NT2/D1 (cell line): ENCODE data around the gene NIP7.

Source experiments
- DNase-seq: peaks from one replicate; pipeline ENCODE4 v3.0.0-alpha.2; 2011; ENCODE audit warnings: low read depth, low spot score
- H3K27me3 ChIP-seq: 2 replicates; pipeline ENCODE4 v1.6.0; 2011; ENCODE audit warnings: mild to moderate bottlenecking; ENCODE audit not compliant: insufficient read length, insufficient read depth
- H3K36me3 ChIP-seq: 2 replicates; pipeline ENCODE4 v1.6.1; 2011; ENCODE audit warnings: mild to moderate bottlenecking, low read length, mixed read lengths; ENCODE audit not compliant: insufficient read depth, insufficient read length
- H3K4me1 ChIP-seq: 2 replicates; pipeline ENCODE4 v1.5.1; 2011; ENCODE audit not compliant: insufficient read depth, insufficient read length
- H3K4me3 ChIP-seq: 2 replicates; pipeline ENCODE4 v1.5.1; 2011; ENCODE audit warnings: low read depth; ENCODE audit not compliant: insufficient read length
- H3K9ac ChIP-seq: 2 replicates; pipeline ENCODE4 v1.6.0; 2011; ENCODE audit warnings: low read depth; ENCODE audit not compliant: insufficient read length
- H3K9me3 ChIP-seq: 2 replicates; pipeline ENCODE4 v1.5.1; 2011; ENCODE audit warnings: mild to moderate bottlenecking, low read length; ENCODE audit not compliant: insufficient read depth
- SUZ12 ChIP-seq: IDR thresholded peaks from 2 replicates; pipeline ENCODE4 v1.6.1; 2011; ENCODE audit not compliant: insufficient read length, insufficient read depth; ENCODE audit errors: extremely low read depth
- YY1 ChIP-seq: IDR thresholded peaks from 2 replicates; pipeline ENCODE4 v1.6.1; 2011; ENCODE audit not compliant: insufficient read length, insufficient read depth
- ZNF274 ChIP-seq: IDR thresholded peaks from 2 replicates; pipeline ENCODE4 v1.6.1; 2011; ENCODE audit warnings: mild to moderate bottlenecking, low read depth, low read length

NIP7 gene

GRCh38 chr16:69301861-69302260, 37.7 kb upstream of the NIP7 start:
- no peaks in the 10 kb centered on the region for H3K9me3 ChIP-seq
- no peak overlapping the region for H3K4me3 ChIP-seq
- no peak for TF ChIP-seq YY1
- no peak for TF ChIP-seq SUZ12
- no peak for TF ChIP-seq ZNF274
- peaks cover 3% of the 10 kb centered on the region for H3K4me1 ChIP-seq
- H3K36me3 ChIP-seq, result peaks cover 46% of the 10 kb centered on the region
- no peak overlapping the region for H3K9ac ChIP-seq
- DNase-seq, result no peak
- no peaks in the 10 kb centered on the region for H3K27me3 ChIP-seq

- Histone ChIP-seq H3K4me3 (no peak overlapping the region), H3K27me3 (no peaks in the 10 kb centered on the region), H3K9ac (no peak overlapping the region), H3K4me1 (peaks cover 3% of the 10 kb centered on the region), H3K36me3 (peaks cover 46% of the 10 kb centered on the region), H3K9me3 (no peaks in the 10 kb centered on the region)
- no peak for DNase-seq
- TF ChIP-seq SUZ12 (no peak), YY1 (no peak), ZNF274 (no peak)
These were observed 37.3 kb upstream of the NIP7 start for GRCh38 chr16:69302301-69302700.

GRCh38 chr16:69306031-69306430, 33.5 kb upstream of the NIP7 start:
- Histone ChIP-seq H3K27me3 (no peaks in the 10 kb centered on the region), H3K4me3 (no peak overlapping the region), H3K9ac (no peak overlapping the region), H3K9me3 (no peaks in the 10 kb centered on the region), H3K36me3 (peaks cover 31% of the 10 kb centered on the region), H3K4me1 (peaks cover 3% of the 10 kb centered on the region)
- DNase-seq, result no peak
- TF ChIP-seq YY1 (no peak), SUZ12 (no peak), ZNF274 (no peak)

GRCh38 chr16:69307091-69307490, 32.5 kb upstream of the NIP7 start:
- no peak overlapping the region for H3K4me3 ChIP-seq
- peaks cover 21% of the 10 kb centered on the region for H3K36me3 ChIP-seq
- no peaks in the 10 kb centered on the region for H3K9me3 ChIP-seq
- no peak overlapping the region for H3K9ac ChIP-seq
- no peak for DNase-seq
- no peak for TF ChIP-seq YY1
- no peak for TF ChIP-seq SUZ12
- TF ChIP-seq ZNF274, result no peak
- no peaks in the 10 kb centered on the region for H3K27me3 ChIP-seq
- H3K4me1 ChIP-seq, result no peaks in the 10 kb centered on the region

- H3K36me3 ChIP-seq, result peaks cover 16% of the 10 kb centered on the region
- no peaks in the 10 kb centered on the region for H3K27me3 ChIP-seq
- no peak for DNase-seq
- TF ChIP-seq YY1 (no peak), SUZ12 (no peak), ZNF274 (no peak)
- no peak overlapping the region for H3K9ac ChIP-seq
- no peaks in the 10 kb centered on the region for H3K9me3 ChIP-seq
- H3K4me3 ChIP-seq, result no peak overlapping the region
- H3K4me1 ChIP-seq, result no peaks in the 10 kb centered on the region
These were observed 31.7 kb upstream of the NIP7 start for GRCh38 chr16:69307856-69308255.

GRCh38 chr16:69309316-69309715, 30.3 kb upstream of the NIP7 start:
- Histone ChIP-seq H3K36me3 (peaks cover 25% of the 10 kb centered on the region), H3K4me3 (no peak overlapping the region), H3K9ac (no peak overlapping the region), H3K4me1 (no peaks in the 10 kb centered on the region), H3K27me3 (no peaks in the 10 kb centered on the region), H3K9me3 (no peaks in the 10 kb centered on the region)
- DNase-seq, result no peak
- TF ChIP-seq SUZ12, result no peak
- no peak for TF ChIP-seq ZNF274
- no peak for TF ChIP-seq YY1

GRCh38 chr16:69310653-69311532, 28.7 kb upstream of the NIP7 start, which contains the start of gene VPS4A:
Gene VPS4A (plus strand): TSS chr16:69311350. CDS start chr16:69311512, 162 bp downstream.
- peaks cover 30% of the 10 kb centered on the region for H3K36me3 ChIP-seq
- DNase-seq, result peak; percentile 93
- H3K4me1 ChIP-seq, result no peaks in the 10 kb centered on the region
- TF ChIP-seq ZNF274 (no peak), YY1 (no peak)
- peak within 1 kb of the TSS; percentile 94 for H3K9ac ChIP-seq
- H3K9me3 ChIP-seq, result no peaks in the 10 kb centered on the region
- H3K4me3 ChIP-seq, result peak within 1 kb of the TSS; percentile 89
- no peaks in the 10 kb centered on the region for H3K27me3 ChIP-seq
